Activated T-helper 17 cell treated with anti-CD3 and anti-CD28 coated beads, Interleukin-2, amount 50 U/mL, for 72 hours (primary cell): ENCODE data around the gene MSH3. TPM values are rescaled to one million over a fixed set of nuclear protein-coding genes. Genes with fewer than 3 reads are reported as not detected.

Experiments
- ATAC-seq: fragments of 150-1000 bp; cut with Tn5 transposase; replicated peaks from 2 replicates; pipeline ENCODE4 v1.10.0; 2021; ENCODE audit warnings: mild to moderate bottlenecking, moderate library complexity
- H3K27ac Mint-ChIP-seq: one replicate; pipeline ENCODE4 v1.8.0; 2022; ENCODE audit warnings: mixed read lengths
- H3K27me3 Mint-ChIP-seq: one replicate; pipeline ENCODE4 v1.8.0; 2022; ENCODE audit warnings: mixed read lengths
- H3K36me3 Mint-ChIP-seq: one replicate; pipeline ENCODE4 v1.8.0; 2022; ENCODE audit warnings: low read depth, mild to moderate bottlenecking, mixed read lengths
- H3K4me1 Mint-ChIP-seq: one replicate; pipeline ENCODE4 v1.8.0; 2022; ENCODE audit warnings: mixed read lengths
- H3K4me3 Mint-ChIP-seq: one replicate; pipeline ENCODE4 v1.8.0; 2022; ENCODE audit warnings: mild to moderate bottlenecking, mixed read lengths
- H3K9me3 Mint-ChIP-seq: one replicate; pipeline ENCODE4 v1.8.0; 2022; ENCODE audit warnings: mixed read lengths
- total RNA-seq, 2 donors: library from RNA; stranded (reverse); gene quantifications; one replicate each; pipeline ENCODE4 v1.2.3, GENCODE V29; 2022

Gene MSH3
- total RNA-seq, 2 donors from 2014 or later = 23.6 to 24.9 TPM

DNA sequence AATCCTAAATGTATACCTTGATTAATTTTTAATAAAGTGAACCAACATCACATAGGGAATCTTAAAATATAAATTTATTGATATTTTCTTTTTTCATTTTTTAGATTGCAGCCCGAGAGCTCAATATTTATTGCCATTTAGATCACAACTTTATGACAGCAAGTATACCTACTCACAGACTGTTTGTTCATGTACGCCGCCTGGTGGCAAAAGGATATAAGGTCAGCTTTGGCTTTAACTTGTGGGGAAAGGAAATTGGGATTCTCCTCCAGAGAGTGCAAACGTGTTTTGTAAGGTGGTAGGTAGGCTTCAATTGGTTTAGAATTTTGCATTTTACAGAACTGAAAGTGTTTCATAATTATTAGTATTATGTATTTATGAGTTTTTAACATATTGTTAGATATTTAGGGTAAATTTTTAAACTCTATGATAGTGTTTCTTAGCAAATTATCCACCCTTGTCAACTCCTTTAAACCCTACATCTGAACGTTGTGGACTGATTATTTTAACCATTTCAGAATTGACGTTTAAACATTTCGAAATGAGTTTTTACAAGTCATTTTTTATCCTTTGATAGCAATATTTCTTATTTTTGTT is 17.8 kb downstream of the MSH3 start:
- Mint-ChIP-seq H3K27ac (no peak overlapping the region), H3K27me3 (no peaks in the 10 kb centered on the region), H3K4me1 (peaks cover 12% of the 10 kb centered on the region), H3K36me3 (peaks cover 71% of the 10 kb centered on the region), H3K4me3 (no peak overlapping the region), H3K9me3 (no peaks in the 10 kb centered on the region)
- peak; percentile 72 for ATAC-seq

DNA sequence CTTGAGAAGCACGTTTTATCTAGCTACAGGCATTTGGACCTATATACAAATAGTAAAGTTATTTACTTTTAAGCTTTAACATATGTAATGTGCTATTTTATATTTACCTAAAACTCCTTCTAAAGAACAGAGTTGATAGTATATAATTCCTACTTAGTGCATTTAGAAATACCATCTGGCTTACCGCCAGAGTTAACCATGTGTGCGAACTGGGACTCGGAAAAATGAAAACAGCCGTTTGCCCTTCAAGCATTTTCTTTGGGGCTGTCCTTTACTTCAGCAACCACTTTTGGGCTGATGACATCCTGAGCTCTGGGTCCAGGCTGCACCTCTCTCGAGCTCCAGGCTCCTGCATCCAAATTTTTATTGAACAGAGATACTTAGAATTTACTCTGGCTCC is 22.3 kb downstream of the MSH3 start:
- Mint-ChIP-seq H3K4me1 (peaks cover 6% of the 10 kb centered on the region), H3K4me3 (no peak overlapping the region), H3K9me3 (no peaks in the 10 kb centered on the region), H3K36me3 (peaks cover 82% of the 10 kb centered on the region), H3K27ac (no peak overlapping the region), H3K27me3 (no peaks in the 10 kb centered on the region)
- ATAC-seq = no peak

- Mint-ChIP-seq H3K27me3 (no peaks in the 10 kb centered on the region), H3K4me1 (peaks cover 5% of the 10 kb centered on the region), H3K4me3 (no peak overlapping the region), H3K36me3 (peaks cover 56% of the 10 kb centered on the region), H3K9me3 (no peaks in the 10 kb centered on the region), H3K27ac (no peak overlapping the region)
- ATAC-seq = no peak
Observed at GRCh38 chr5:80686757-80687156, 32.3 kb downstream of the MSH3 start.

- peaks cover 5% of the 10 kb centered on the region for H3K4me1 Mint-ChIP-seq
- ATAC-seq = no peak
- no peaks in the 10 kb centered on the region for H3K27me3 Mint-ChIP-seq
- no peak overlapping the region for H3K4me3 Mint-ChIP-seq
- peak overlapping the region; percentile 8 for H3K27ac Mint-ChIP-seq
- H3K36me3 Mint-ChIP-seq = peaks cover 39% of the 10 kb centered on the region
- no peaks in the 10 kb centered on the region for H3K9me3 Mint-ChIP-seq
Observed at GRCh38 chr5:80688648-80689420, 34.4 kb downstream of the MSH3 start.

DNA sequence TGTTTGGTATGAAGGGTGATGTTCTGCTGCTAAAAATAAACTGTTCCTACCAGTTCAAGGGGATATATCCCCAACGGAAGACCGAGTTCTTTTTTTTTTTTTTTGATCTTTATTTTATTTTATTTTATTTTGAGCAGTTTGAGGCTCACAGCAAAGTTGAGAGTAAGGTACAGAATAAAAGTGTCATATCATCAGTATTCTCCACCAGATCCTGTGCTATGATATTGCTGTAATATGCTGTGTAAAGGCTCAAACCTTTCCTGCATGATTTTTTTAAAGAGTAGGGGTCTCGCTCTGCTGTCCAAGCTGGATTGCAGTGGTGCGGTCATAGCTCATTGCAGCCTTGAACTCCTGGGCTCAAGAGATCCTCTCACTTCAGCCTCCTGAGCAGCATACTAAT is 35.2 kb downstream of the MSH3 start:
- peaks cover 5% of the 10 kb centered on the region for H3K4me1 Mint-ChIP-seq
- no peak overlapping the region for H3K27ac Mint-ChIP-seq
- peaks cover 31% of the 10 kb centered on the region for H3K36me3 Mint-ChIP-seq
- no peaks in the 10 kb centered on the region for H3K27me3 Mint-ChIP-seq
- H3K4me3 Mint-ChIP-seq = no peak overlapping the region
- ATAC-seq = no peak
- H3K9me3 Mint-ChIP-seq = no peaks in the 10 kb centered on the region

DNA sequence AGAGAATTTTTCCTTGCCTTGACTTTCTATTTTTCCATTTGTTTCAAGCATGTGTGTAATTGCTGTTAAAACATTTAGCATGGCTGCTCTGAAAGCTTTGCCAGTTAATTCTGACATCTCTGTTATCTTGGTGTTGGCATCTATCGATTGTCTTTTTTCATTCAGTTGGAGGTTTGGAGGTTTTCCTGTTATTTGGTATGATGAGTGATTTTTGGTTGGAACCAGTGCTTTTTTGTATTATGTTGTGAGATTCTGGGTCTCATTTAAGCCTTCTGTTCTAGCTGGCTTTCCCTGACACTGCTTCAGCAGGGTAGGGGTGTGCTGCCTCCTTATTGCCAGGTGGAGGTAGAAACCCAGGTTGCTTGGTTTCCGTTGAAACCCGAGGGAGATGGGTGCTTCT is 41.2 kb downstream of the MSH3 start:
- peaks cover 22% of the 10 kb centered on the region for H3K36me3 Mint-ChIP-seq
- no peak overlapping the region for H3K4me3 Mint-ChIP-seq

GRCh38 chr5:80696450-80696849 is 42.0 kb downstream of the MSH3 start:
- Mint-ChIP-seq H3K4me1 (peaks cover 5% of the 10 kb centered on the region), H3K27me3 (no peaks in the 10 kb centered on the region), H3K9me3 (no peaks in the 10 kb centered on the region), H3K27ac (no peak overlapping the region), H3K4me3 (no peak overlapping the region), H3K36me3 (peaks cover 26% of the 10 kb centered on the region)
- no peak for ATAC-seq

More for the DNA sequence above, 41.2 kb downstream of the MSH3 start:
- H3K27me3 Mint-ChIP-seq = no peaks in the 10 kb centered on the region
- no peak overlapping the region for H3K27ac Mint-ChIP-seq
- no peak for ATAC-seq
- H3K4me1 Mint-ChIP-seq = peaks cover 5% of the 10 kb centered on the region
- no peaks in the 10 kb centered on the region for H3K9me3 Mint-ChIP-seq

DNA sequence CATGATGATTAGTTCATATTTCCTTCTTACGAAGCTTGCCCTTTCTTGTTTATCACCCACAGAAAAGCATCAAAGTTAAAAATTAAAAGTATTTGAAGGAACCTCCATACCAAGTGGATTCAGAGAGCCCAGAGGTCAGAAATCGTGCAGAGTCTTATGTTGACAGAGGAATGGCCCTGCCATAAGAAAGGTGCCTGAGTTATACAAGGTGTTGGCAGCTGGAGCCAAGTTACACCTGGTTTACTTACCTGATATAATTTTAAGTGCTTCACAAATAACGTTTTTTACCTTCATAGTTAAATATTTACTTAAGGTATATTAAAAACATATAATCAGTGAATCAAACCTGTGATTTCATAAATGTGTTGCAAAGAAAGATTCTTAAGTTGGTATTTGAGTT is 42.6 kb downstream of the MSH3 start:
- Mint-ChIP-seq H3K27me3 (no peaks in the 10 kb centered on the region), H3K27ac (no peak overlapping the region), H3K4me1 (peaks cover 7% of the 10 kb centered on the region), H3K9me3 (no peaks in the 10 kb centered on the region), H3K36me3 (peaks cover 33% of the 10 kb centered on the region), H3K4me3 (no peak overlapping the region)
- ATAC-seq = no peak

- peaks cover 36% of the 10 kb centered on the region for H3K36me3 Mint-ChIP-seq
- peaks cover 9% of the 10 kb centered on the region for H3K4me1 Mint-ChIP-seq
- no peaks in the 10 kb centered on the region for H3K27me3 Mint-ChIP-seq
- ATAC-seq = no peak
- H3K27ac Mint-ChIP-seq = no peak overlapping the region
- H3K4me3 Mint-ChIP-seq = no peak overlapping the region
- no peaks in the 10 kb centered on the region for H3K9me3 Mint-ChIP-seq
Observed at GRCh38 chr5:80698369-80698768, 43.9 kb downstream of the MSH3 start.

GRCh38 chr5:80701597-80701996 is 47.1 kb downstream of the MSH3 start:
- Mint-ChIP-seq H3K27me3 (no peaks in the 10 kb centered on the region), H3K9me3 (no peaks in the 10 kb centered on the region), H3K4me3 (no peak overlapping the region), H3K4me1 (peaks cover 18% of the 10 kb centered on the region), H3K27ac (no peak overlapping the region), H3K36me3 (peaks cover 34% of the 10 kb centered on the region)
- ATAC-seq = no peak

GRCh38 chr5:80703291-80703690 is 48.8 kb downstream of the MSH3 start:
- Mint-ChIP-seq H3K36me3 (peaks cover 37% of the 10 kb centered on the region), H3K4me1 (peaks cover 16% of the 10 kb centered on the region), H3K9me3 (no peaks in the 10 kb centered on the region), H3K27me3 (no peaks in the 10 kb centered on the region), H3K27ac (no peak overlapping the region), H3K4me3 (no peak overlapping the region)
- no peak for ATAC-seq

DNA sequence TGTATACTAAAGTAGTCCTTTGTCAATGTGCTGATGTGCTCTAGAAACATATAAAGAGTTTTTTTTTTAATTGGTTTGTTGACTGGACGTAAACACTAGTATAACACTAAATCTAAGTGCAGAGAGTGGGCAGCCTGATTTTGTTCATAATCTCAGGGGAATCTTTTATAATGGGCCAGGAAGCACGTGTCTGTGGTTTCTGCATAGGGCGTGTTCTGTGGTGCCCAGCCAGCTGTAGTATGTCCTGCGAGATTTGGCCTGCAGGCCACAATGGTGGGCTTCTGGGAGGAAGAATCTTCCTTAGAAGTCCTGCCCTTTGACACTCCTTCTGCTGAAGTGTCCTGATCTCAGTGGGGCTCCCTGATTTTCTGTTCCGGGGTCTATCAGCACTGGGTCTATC is 49.3 kb downstream of the MSH3 start:
- Mint-ChIP-seq H3K9me3 (no peaks in the 10 kb centered on the region), H3K27ac (no peak overlapping the region), H3K27me3 (no peaks in the 10 kb centered on the region), H3K36me3 (peaks cover 38% of the 10 kb centered on the region), H3K4me3 (no peak overlapping the region), H3K4me1 (peaks cover 13% of the 10 kb centered on the region)
- no peak for ATAC-seq

DNA sequence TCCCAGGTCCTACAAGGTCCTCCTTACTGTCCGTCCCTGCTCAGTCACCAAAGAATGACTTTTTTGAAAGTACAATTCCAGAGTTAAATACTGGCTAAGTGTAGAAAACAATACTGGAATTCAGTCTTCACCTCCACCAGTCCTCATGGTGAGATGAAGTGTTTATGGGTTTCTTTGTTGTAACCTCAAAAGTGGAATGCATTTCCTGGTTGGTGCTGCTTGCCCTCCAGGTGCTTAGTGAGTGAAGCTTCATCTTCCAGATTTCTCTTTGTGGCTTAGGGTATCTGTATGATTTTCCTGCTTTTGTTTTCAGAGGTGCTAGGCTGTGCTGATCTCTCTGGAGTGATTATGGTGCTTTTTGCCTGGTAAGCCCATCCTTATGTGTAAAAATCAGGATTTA is 49.8 kb downstream of the MSH3 start:
- H3K9me3 Mint-ChIP-seq = no peaks in the 10 kb centered on the region
- no peaks in the 10 kb centered on the region for H3K27me3 Mint-ChIP-seq
- no peak overlapping the region for H3K4me3 Mint-ChIP-seq
- no peak overlapping the region for H3K27ac Mint-ChIP-seq
- no peak for ATAC-seq
- peaks cover 13% of the 10 kb centered on the region for H3K4me1 Mint-ChIP-seq
- peaks cover 42% of the 10 kb centered on the region for H3K36me3 Mint-ChIP-seq

GRCh38 chr5:80705216-80705769 is 50.8 kb downstream of the MSH3 start:
- ATAC-seq = no peak

DNA sequence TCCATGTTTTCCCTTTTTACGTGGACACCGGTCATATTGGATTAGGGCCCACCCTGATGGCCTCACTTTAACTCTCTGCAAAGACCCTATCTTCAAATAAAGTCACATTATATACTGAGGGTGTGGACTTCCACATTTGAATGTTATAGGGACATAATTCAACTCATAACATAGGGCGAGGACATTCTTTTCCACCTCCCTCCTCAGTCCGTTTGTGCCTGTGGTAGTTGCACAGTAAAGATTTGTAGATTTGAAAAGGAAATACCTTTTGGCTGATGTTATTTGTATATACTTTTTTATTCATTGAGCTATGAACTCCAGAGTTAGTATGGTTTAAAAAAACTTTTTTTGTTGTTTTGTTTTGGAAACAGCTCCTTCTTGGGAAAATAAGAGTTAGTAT is 51.3 kb downstream of the MSH3 start:
- Mint-ChIP-seq H3K9me3 (no peaks in the 10 kb centered on the region), H3K4me3 (no peak overlapping the region), H3K4me1 (peaks cover 19% of the 10 kb centered on the region), H3K36me3 (peaks cover 45% of the 10 kb centered on the region), H3K27ac (no peak overlapping the region), H3K27me3 (no peaks in the 10 kb centered on the region)
- no peak for ATAC-seq

More at GRCh38 chr5:80705216-80705769, 50.8 kb downstream of the MSH3 start:
- Mint-ChIP-seq H3K27ac (no peak overlapping the region), H3K4me3 (no peak overlapping the region), H3K27me3 (no peaks in the 10 kb centered on the region), H3K36me3 (peaks cover 49% of the 10 kb centered on the region), H3K4me1 (peaks cover 19% of the 10 kb centered on the region), H3K9me3 (no peaks in the 10 kb centered on the region)
